Esophagus muscularis mucosa (tissue), 3 donors: ENCODE measurements around the gene CCDC146.

Experiments used
- CTCF ChIP-seq, 3 experiments: fragments of 200-600 bp in 2 of 3; fragments of 450-650 bp in 1 of 3; sonication (generic) in 2 of 3; IDR thresholded peaks; one replicate each; pipeline ENCODE4 v1.5.1; 2017 to 2019; ENCODE audit warnings: antibody characterized with exemption in 3 of 3, mild to moderate bottlenecking in 2 of 3, moderate library complexity in 1 of 3
- POLR2A ChIP-seq: fragments of 450-650 bp; IDR thresholded peaks from one replicate; pipeline ENCODE4 v1.6.1; 2017; ENCODE audit warnings: antibody characterized with exemption, moderate library complexity, mild to moderate bottlenecking, low read depth

- TF ChIP-seq CTCF (IDR thresholded peaks at IDR 0.05): no peak
- TF ChIP-seq POLR2A: no peak
These were observed 207.9 kb downstream of the CCDC146 start for GRCh38 chr7:77330169-77330882.
